ENCODE results near the gene CHI3L2. TPM values are rescaled to one million over a fixed set of nuclear protein-coding genes. Genes with fewer than 3 reads are reported as not detected.

CHI3L2 gene
- total and polyA plus RNA-seq, 2 experiments from 2014 or later = 0.68 TPM; not detected in 1

GRCh38 chr1:111238056-111238795, 10.7 kb downstream of the CHI3L2 start (continued):
- TF ChIP-seq ZNF462 (CRISPR knock-in tag; IDR thresholded peaks at IDR 0.05) (no peak), CTCF (conservative IDR thresholded peaks at IDR 0.05; ENCODE audit: low read depth in 2 of 2) (no peak), ZNF331 (CRISPR knock-in tag; IDR thresholded peaks at IDR 0.05; ENCODE audit: low read depth) (no peak), EZH2 (IDR thresholded peaks at IDR 0.05; ENCODE audit: low read depth, unreplicated experiment) (no peak), POLR2AphosphoS5 (IDR thresholded peaks at IDR 0.05; ENCODE audit: low read depth) (no peak), JUNB (IDR thresholded peaks at IDR 0.05; ENCODE audit: unreplicated experiment) (no peak)
- TF ChIP-seq, protein P1, sequence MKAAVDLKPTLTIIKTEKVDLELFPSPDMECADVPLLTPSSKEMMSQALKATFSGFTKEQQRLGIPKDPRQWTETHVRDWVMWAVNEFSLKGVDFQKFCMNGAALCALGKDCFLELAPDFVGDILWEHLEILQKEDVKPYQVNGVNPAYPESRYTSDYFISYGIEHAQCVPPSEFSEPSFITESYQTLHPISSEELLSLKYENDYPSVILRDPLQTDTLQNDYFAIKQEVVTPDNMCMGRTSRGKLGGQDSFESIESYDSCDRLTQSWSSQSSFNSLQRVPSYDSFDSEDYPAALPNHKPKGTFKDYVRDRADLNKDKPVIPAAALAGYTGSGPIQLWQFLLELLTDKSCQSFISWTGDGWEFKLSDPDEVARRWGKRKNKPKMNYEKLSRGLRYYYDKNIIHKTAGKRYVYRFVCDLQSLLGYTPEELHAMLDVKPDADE (IDR thresholded peaks at IDR 0.05) = no peak

All from GM23338 (cell line).